GM18511 (cell line): Measurements from ENCODE around the gene NDST3.

Experiments used
- ATAC-seq: cut with Tn5 transposase; IDR thresholded peaks from one replicate; pipeline ENCODE4 v1.9.1; 2021; ENCODE audit warnings: mild to moderate bottlenecking, moderate library complexity; ENCODE audit not compliant: unreplicated experiment

NDST3 gene

DNA sequence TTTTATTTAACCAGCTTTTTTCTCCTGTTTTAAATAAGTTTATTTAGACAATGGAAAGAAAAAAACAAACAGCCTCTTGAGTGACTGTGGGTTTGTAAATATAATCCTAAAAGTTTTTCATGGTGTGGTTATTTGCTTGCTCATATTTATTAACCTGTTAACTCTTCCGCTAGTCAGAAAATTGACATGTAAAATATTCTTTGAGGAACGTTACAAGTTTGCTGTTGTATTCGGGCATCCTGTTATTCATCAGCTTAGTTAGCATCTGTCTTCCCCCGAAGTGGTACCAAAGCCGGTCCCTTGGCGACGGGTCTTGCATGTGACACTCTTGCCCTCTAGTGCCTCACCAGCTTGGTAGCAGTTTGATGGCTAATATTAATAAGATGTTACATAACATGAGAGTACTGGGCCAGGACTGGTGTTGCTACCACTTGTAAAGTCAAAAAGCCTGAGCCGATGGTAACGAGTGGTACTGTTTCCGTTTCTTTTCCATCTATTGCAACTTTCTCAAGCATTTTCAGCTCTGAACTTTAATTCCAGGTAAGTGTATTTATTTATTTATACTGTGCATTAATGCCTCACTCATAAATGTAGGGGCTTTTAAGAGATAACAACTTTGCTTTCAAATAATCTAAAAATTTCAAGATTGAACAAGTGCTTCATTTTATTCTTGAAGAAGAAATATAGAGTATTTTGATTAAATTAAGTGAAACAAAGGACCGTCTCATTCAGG is at the start of gene NDST3:
NDST3 (plus strand) TSS at position 434 of the 733 bp plus-strand sequence. CDS start 19,425 bp downstream, outside the sequence.
- peak; percentile 73 for ATAC-seq

DNA sequence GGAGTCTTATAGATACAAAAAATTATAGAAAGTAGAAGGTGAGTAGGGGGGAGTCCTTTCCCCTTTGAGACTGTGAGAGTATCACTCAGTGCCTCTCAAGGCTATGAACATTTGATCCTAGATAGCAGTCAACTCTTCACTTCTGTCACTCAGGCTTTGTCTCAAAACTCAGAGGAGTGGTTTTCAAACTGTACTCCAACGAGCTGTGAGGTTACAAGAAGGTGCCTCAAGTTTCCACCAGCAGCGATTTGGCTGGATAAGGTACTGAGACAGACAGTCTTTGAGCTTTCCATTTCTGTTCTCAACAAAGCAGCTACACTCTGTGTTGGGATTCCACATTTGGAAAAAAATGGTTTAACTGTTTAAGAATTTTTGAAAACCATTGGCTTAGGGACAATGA is 48.0 kb upstream of the NDST3 start:
- ATAC-seq: no peak

DNA sequence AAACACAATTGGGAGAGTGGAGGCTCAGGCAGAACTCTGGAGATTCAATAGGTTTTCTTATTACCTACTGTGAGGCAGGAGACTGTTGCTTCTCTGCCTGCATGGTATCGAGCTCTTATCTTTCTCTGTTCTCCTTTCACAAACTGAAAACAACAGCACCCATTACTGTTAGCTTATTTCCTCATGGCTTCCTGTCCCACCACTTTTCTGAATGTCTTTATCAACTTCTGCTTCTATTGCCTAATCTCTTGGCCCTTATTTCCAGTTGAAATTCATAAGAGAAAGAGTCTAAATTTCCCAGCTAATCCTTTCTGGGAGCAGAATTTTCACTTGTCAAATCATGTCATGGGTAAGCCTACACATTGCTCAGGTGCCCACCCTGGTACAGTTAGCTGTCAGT is 46.8 kb upstream of the NDST3 start:
- no peak for ATAC-seq

DNA sequence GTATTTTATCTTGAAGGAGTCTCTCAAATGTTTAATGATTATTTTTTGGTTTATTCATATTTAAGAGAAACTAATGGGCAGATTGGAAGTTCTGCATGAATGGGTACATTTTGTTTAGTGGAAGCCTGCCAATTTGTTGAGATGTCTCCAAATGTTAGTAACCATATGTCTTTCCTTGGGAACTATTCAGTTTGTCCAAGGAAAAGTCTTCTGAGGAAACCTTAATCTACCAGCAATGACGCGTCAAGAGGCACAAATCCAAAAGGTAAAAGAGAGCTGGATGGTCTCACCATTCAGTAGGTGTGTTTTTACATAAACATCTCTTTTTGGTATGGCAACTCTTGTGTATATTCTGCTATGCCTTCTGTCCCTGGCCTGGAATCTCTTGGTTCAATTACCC is 37.4 kb upstream of the NDST3 start:
- ATAC-seq: no peak

DNA sequence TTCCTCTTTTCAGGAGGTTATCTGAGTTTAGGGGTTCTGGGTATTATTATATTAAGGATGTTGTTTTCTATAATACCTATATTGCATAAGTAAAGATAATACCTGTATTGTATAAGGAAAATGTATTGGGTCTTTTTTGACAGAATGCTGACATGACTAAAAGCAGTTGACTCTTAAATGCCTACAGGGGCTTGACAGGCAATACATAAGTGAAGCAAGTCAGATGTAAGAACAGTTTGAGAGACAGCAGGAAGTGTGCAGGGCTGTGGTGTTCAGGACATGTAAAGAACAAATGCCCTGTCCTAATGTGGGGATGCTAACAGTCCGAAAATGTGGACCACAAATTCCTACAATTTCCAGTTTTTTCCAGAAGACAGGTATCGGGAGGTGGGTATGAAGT is 30.2 kb upstream of the NDST3 start:
- no peak for ATAC-seq

DNA sequence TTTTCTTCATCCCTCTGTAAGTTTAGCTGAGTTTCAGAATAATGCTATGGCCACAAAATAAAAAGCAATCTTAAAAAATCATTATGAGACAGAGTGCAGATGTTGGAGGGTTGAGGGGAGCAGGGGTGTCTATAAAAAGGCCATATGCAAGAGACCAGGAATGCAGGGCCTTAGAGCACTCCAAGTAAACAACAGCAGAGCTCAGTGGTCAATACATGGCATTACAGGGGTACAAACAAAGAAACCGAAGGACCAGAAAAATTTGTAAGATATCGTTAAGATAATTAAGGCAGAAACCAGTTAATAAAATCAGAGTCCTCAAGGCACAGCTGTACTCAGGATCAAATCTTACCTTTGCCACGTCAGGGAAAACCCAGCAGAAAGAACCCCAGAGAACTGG is 28.4 kb upstream of the NDST3 start:
- no peak for ATAC-seq

DNA sequence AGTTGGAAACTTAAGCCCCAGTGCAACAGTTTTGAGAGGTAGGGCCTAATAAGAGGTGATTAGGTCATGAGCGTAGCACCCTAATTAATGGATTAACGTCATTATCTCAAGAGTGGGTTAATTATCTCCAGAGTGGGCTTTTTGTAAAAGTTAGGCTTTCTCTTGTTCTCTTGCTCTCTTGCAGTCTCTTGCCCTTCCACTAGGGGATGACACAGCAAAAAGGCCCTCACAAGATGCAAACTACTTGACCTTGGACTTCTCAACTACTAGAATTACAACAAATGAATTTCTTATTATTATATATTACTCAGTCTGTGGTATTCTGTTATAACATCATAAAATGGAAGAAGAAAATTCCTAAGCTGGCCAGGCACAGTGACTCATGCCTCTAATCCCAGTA is 22.1 kb upstream of the NDST3 start:
- ATAC-seq: no peak

DNA sequence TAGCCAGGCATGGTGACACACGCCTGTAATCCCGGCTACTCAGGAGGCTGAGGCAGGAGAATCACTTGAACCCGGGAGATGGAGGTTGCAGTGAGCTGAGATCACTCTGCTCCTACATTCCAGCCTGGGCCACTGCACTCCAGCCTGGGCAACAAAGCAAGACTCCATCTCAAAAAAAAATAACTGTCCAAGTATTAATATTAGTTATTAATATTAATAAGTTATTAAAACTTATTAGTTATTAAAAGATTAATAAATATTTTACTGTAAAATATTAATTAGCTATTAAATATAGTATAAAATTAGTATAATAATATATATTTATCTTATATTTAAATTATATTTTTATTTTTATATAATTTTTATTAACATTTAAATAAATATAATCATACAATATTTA is 19.5 kb upstream of the NDST3 start:
- ATAC-seq: no peak

DNA sequence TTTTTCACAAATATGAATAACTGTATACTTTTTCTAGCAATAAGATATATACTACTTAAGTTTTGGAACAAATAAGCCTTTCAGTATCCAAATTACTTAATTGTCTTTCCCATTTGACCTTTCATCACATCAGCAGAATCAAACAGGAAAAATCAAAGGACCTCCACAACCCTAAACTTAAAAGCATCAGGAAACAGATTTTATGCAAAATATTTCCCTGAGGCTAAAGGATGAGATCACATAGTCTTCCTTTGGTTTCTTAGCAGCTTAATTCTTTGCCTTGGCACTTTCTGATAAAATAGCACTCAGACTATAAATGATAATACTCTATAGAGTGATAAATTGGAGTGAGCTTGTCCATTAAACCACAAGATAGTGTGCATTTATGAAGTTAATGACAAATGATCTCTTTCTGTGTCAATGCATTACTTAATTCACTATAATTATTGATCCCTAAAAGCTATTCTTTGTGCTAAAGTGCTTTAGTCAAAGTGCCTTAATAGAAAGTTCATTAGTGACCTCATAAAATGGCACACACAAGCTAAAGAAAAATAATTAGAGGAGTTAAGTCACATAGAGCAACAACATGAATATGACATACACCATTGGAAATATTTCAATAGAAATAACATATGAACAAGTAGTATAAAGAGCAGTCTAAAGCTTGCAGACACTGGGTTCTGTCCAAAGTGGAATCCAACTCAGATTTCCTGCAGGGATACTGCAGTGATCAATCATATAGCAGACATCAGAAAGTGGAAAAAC is 15.7 kb upstream of the NDST3 start:
- no peak for ATAC-seq

DNA sequence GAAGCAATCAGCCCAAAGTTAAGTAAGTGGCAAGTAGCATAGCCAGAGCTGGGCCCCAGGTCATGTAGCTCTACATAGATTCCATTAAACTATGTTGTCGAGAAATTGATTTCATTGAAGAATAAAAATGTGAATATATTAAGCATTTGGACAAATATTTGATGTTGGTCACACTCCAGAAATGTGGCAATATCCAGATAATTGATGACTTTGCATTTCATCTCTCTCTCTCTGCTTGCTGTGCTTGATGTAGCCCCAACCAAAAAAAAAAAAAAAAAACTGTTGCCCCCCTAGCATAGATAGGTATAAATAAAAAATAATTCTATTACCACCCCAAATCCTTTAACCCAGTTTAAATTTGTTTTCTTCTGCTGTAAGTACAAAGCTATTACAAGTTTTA is 7.5 kb upstream of the NDST3 start:
- no peak for ATAC-seq

DNA sequence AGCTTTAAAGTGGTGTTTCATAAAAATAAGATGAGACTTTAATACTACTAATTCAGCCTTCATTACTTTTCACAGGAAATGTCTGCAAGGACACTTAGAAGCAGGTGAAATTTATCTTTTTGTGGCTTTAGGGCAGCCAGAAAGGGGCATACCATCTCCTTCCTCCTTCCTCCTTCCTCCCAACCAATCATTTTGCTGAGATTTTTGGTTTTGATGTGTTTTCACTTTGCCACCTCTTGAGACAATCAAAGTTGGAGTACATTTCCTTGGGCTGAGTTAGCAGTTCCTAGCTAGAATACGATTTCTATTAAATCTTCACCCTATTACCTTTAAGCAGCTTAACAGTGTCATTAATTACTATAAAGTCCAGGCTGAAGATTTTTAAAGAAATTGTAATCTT is 5.1 kb upstream of the NDST3 start:
- no peak for ATAC-seq

DNA sequence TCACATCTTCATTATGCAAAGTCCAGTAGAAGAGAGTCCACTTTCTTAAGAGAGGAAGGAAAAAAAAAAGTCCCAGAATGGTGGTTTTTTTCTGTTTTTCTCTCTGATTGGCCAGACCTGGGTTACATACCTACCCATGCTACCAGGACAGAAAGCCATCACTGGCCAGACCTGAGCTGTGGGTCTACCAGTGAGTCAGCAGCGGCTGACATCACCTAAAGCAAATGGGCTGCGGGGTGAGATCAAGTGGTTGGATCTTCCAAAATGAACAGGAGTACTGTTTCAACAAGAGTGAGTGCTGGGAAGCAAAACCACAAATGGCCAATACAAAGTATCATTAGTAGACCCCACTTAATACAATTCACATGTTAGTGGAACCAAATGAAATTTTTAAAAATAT is 1.6 kb upstream of the NDST3 start:
- ATAC-seq: no peak

DNA sequence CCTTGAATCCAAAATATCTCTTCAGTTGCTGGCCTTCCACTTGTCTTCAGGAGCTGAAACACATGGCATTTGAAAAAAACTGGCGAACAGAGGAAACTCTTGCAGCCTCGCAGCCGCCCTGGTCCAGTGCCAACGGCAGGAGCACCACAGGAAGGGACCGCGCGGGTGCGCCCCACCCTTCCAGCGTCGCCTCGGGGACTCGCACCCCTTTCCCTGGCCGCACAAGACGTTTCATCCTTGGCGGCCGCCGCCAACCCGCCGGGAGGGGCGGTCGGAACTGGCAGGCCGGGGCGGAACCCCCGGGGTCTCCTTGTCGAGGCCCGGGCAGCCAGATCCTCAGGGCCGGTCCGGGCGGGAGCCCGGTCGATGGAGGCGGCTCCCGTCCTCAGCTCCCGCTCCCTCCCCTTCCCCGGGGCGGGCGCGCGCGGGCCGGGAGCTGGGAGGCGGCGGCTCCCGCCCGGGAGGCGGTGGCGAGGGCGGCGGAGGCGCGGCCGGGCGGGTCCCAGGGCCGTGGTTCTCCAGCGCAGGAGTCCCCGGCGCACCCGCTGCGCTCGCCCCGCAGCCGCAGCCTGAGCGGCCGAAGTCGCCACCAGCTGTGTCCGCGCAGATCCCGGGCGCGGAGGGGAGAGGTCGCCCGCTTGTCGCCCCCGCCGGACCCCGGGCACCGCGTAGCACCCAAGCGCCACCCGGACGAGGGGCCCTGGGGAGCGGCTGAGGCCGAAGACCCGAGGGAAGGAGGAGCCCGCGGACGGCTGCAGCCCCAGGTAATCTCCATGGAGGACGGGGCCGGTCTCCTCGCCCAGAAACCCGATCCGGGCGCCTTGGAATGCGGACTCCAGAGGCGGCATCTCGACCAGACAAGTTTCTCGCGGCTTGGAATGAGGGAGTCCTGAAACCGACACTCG is 886 bp upstream of the NDST3 start:
- no peak for ATAC-seq

DNA sequence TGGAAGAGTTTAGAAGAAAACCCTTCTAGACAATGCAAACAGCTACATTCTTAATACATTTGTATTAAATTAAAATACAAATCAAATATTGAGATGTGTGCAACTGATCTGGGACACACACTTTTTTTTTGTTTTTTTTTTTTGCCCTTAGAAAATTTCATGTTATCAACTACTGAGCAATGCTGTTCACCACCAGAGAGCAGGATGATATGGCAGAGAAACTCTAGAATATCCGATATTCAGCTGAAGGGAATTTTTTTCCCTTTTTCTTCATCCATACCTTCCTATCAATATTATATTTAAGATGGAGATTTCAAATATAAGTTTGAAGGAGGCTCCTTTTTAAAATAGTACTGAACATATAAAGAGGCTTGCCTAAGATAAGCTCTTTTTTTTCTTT is 1.0 kb downstream of the NDST3 start:
- ATAC-seq: no peak

DNA sequence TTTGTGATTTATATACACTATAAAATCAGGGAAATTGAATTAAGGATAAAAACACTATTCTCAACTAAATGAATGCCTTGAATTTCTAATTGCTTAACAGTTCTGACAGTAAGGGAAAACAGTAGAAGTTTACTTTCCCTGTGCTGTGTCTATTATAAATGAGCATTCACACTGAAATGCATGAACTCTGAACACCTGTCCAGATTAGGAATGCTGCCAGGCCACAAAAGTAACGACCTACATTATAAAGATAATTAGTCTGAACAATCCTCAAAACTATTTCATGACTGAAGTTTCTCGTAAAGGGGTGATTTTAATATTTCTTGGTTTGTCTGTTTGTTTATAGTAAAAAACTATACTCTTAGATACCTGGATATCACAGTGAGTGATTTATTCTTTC is 2.0 kb downstream of the NDST3 start:
- ATAC-seq: no peak

DNA sequence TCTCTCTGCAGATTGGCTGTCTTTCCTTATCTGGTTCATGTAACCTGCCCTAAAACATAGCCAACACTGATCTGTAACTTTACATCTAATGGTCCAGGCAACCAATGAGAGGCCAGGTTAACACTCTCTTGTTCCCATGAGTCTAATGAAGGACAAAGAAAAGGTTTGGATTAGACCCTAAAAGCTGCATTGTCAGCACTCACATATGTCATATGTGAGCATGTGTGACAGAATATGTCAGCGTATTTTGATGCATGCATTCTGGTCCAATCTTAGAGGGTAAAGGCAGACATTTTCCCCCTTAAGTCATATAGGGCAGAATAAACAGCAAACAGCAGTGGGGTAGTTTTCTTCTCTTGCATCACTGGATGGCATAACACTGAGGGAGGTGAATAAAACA is 3.7 kb downstream of the NDST3 start:
- ATAC-seq: no peak

DNA sequence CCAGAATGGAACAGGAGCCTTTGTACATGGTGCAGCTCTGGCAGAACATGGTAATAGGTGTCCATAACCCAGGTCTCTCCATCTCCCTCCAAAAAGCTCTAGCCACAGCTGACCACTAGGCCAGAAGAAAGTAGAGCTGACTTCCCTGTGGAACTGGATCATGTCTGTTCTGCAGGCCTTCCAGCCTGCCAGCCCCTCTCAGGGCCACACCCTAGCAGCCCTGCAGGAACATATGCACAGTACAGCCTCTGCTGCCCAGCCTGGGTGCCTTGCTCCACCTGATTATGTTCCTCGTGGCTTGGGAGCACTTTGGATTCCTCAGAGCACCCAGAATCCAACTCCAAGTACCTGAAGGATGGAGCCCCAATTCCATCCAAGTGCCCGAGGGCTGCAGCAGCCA is 12.0 kb downstream of the NDST3 start:
- ATAC-seq: no peak

DNA sequence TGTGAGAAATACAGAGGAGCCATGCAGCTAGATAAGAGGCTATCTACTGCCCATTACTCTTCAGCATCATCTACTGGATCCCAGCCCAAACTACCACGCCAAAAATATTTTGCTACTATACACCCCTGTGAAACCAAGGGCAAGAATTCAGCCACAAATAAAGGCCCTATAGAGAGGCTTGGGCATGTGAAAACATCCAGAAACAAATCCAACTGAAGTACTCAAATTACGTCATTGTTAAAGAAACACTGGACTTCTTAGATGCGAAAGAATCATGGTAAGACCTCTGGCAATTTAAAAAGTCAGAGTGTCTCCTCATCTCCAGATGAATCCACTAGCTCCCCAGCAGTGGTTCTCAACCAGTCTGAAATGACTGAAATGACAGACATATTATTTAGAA is 12.8 kb downstream of the NDST3 start:
- no peak for ATAC-seq

DNA sequence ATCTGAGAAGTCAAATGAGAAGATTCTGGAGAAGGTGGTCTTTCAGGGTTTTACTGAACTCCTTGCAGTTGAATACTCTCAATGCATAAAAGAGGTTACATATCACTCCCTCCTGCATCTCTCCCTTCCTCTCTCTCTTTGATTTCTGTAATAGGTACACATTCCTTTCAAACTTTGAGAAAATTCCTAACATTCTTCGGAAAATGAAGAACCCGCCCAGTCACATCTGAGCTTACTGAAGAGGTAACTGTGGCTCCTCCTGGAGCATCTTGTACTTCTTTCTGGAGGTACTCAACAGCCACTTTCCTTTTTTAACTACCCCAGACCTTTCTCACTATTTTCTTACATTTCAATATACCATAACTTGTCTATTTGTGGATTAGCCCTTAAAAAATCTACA is 24.7 kb downstream of the NDST3 start:
- ATAC-seq: no peak

DNA sequence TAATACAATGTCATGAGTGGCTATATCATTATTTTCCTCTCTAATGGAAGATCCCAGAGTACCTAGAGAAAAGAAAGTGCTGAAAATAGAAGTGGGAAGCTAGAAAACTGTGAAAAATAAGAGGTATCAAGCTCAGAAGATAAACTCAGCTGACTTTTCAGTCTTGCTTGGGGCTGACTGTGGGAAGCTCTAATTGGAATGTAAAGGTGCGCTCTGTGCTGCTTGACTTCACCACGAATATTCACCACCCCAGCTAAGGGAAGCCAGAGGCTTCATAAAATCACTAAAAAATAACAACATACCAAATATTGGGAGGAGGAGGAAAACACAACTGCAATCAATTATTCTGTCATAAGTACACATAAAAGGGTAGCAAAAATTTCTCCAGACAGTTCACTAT is 25.1 kb downstream of the NDST3 start:
- no peak for ATAC-seq

DNA sequence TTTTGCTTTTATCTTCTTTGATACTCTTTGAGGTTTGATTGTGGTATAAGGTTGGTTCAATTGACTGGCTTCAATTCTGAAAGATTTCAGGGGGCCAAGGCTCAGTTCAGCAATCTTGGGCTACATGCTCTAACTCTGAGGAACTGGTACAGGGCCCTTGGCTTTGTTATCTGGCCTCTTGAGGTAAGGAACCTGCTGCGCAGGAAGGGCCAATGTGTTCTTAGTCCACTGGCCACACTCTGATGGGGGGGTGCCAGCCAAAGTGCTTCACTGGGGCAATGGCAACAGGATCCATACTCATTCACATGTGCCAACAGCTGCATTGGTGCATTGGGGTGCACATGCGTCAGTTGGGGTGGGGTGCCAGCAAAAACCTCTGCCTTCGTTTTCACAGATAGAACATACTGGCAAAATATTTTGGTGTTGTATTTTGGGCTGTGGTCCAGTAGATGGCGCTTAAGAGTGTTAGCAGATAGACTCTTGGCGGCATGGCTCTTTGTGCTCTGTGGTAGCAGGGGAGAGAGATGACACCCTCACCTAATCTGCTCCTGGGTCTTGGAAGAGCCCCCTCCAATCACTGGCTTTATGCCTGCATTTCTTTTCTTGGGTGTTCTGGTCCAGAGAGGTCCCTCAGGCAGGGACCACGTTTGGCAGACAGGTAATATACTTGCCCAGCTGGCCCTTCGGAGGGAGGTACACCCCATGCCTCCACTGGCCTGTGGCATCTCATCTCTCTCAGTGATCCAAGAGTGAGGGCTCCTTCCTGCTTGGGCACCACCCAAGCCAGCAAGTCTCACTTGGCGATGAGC is 42.9 kb downstream of the NDST3 start:
- ATAC-seq: peak; percentile 92
